ENCODE results near the gene SLC66A3. TPM values are rescaled to one million over a fixed set of nuclear protein-coding genes. Genes with fewer than 3 reads are reported as not detected.

Gene SLC66A3
- total and polyA plus RNA-seq, 2 donors (not counting 1 experiment from before 2014, with no cell fraction given): 23.7 to 32.4 TPM

DNA sequence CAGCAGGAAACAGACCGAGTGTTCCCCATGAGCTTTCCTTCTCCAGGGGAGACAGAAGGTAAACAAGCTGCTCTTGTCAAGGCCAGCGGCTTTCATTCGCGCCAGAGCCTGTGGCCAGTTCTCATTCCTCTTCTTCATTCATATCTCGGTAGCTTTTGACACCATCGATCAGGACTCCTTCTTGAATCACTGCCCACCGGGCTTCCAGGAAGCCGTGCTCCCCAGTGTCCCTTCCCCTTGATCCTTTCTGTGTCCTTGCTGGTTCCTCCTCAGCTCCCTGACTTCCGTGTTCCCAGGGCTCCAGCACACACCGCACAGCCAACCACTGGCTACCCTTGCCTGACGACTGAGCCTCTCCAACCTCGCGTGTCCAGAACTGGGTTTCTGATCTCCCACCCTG, 14.1 kb downstream of the SLC66A3 start:
- Histone ChIP-seq H3K4me2 (replicated peaks; ENCODE audit: low read depth, low read length, poor library complexity, severe bottlenecking) (no peak overlapping the region), H3K36me3 (replicated peaks in 1 of 2; ENCODE audit: control extremely low read depth in 1 of 2, control insufficient read depth in 1 of 2, extremely low read depth in 1 of 2, insufficient read depth in 2 of 2, low read length in 1 of 2) (no peaks in the 10 kb centered on the region), H2AFZ (ENCODE audit: insufficient read depth, low read depth, low read length, poor library complexity, severe bottlenecking) (no peak overlapping the region), H3K9me3 (ENCODE audit: control extremely low read depth in 1 of 3, control insufficient read depth in 2 of 3, insufficient read depth in 1 of 3, low read length in 2 of 3) (no peaks in the 10 kb centered on the region), H3K27ac (ENCODE audit: low read length in 2 of 2) (no peak overlapping the region), H4K20me1 (ENCODE audit: control insufficient read depth, insufficient read depth, low read length, poor library complexity, severe bottlenecking) (no peaks in the 10 kb centered on the region), H3K79me2 (ENCODE audit: control insufficient read depth, insufficient read depth, low read length) (no peaks in the 10 kb centered on the region), H3K9ac (ENCODE audit: low read length) (no peak overlapping the region), H3K4me3 (ENCODE audit: control extremely low read depth in 1 of 5, extremely low read depth in 1 of 5, insufficient read depth in 1 of 5, low read depth in 2 of 5, low read length in 4 of 5) (no peak overlapping the region), H3K27me3 (replicated peaks in 1 of 4; ENCODE audit: control extremely low read depth in 1 of 4, control insufficient read depth in 3 of 4, insufficient read depth in 4 of 4, low read length in 3 of 4) (no peaks in the 10 kb centered on the region), H3K4me1 (ENCODE audit: control insufficient read depth in 2 of 2, insufficient read depth in 2 of 2, low read length in 2 of 2) (no peaks in the 10 kb centered on the region)
- ATAC-seq (ENCODE audit: low read depth): no peak
- no peaks in the 10 kb centered on the region for H3K4me1 Mint-ChIP-seq
- ChIA-PET CTCF (no interaction called here), POLR2A (no interaction called here)
- no peak overlapping the region for H3K27ac Mint-ChIP-seq
- H3K9me3 Mint-ChIP-seq (ENCODE audit: insufficient read depth): no peaks in the 10 kb centered on the region
- intact Hi-C loops (cut with micrococcal nuclease): no loop called here
- no peaks in the 10 kb centered on the region for H3K27me3 Mint-ChIP-seq
- no peak for DNase-seq
- 94% methylated on average over 13 of the region's 13 CpGs for WGBS (ENCODE audit: insufficient coverage)
- no peak for TF ChIP-seq EZH2 (IDR thresholded peaks at IDR 0.05; ENCODE audit: borderline replicate concordance, insufficient read depth, low read depth, low read length, poor library complexity, severe bottlenecking)
- TF ChIP-seq, protein P1, sequence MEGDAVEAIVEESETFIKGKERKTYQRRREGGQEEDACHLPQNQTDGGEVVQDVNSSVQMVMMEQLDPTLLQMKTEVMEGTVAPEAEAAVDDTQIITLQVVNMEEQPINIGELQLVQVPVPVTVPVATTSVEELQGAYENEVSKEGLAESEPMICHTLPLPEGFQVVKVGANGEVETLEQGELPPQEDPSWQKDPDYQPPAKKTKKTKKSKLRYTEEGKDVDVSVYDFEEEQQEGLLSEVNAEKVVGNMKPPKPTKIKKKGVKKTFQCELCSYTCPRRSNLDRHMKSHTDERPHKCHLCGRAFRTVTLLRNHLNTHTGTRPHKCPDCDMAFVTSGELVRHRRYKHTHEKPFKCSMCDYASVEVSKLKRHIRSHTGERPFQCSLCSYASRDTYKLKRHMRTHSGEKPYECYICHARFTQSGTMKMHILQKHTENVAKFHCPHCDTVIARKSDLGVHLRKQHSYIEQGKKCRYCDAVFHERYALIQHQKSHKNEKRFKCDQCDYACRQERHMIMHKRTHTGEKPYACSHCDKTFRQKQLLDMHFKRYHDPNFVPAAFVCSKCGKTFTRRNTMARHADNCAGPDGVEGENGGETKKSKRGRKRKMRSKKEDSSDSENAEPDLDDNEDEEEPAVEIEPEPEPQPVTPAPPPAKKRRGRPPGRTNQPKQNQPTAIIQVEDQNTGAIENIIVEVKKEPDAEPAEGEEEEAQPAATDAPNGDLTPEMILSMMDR (IDR thresholded peaks at IDR 0.05): no peak
- no peak overlapping the region for H3K4me3 Mint-ChIP-seq

DNA sequence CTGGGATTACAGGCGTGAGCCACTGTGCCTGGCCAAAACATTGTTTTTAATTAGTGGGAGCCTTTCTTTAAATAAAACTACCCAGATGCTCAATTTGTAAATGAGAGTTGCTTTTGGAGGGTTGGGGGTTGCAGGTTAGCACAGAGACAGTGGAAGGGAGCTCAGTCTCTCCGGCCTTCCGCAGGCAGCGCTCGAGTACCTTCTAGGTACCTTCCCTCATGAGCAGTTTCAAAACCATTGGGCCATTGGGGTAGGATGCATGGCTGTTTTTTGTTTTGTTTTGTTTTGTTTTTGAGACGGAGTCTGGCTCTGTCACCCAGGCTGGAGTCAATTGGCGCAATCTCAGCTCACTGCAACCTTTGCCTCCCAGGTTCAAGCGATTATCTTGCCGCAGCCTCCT, 19.0 kb downstream of the SLC66A3 start:
- H3K9me3 Mint-ChIP-seq (ENCODE audit: insufficient read depth): no peaks in the 10 kb centered on the region
- Histone ChIP-seq H3K36me3 (replicated peaks in 1 of 2; ENCODE audit: control extremely low read depth in 1 of 2, control insufficient read depth in 1 of 2, extremely low read depth in 1 of 2, insufficient read depth in 2 of 2, low read length in 1 of 2) (no peaks in the 10 kb centered on the region), H3K9ac (ENCODE audit: low read length) (no peak overlapping the region), H3K4me3 (ENCODE audit: control extremely low read depth in 1 of 5, extremely low read depth in 1 of 5, insufficient read depth in 1 of 5, low read depth in 2 of 5, low read length in 4 of 5) (no peak overlapping the region), H3K79me2 (ENCODE audit: control insufficient read depth, insufficient read depth, low read length) (no peaks in the 10 kb centered on the region), H3K9me3 (ENCODE audit: control extremely low read depth in 1 of 3, control insufficient read depth in 2 of 3, insufficient read depth in 1 of 3, low read length in 2 of 3) (no peaks in the 10 kb centered on the region), H3K4me1 (ENCODE audit: control insufficient read depth in 2 of 2, insufficient read depth in 2 of 2, low read length in 2 of 2) (peaks cover 0 to 3% of the 10 kb centered on the region in 2 donors), H4K20me1 (ENCODE audit: control insufficient read depth, insufficient read depth, low read length, poor library complexity, severe bottlenecking) (no peaks in the 10 kb centered on the region), H3K4me2 (replicated peaks; ENCODE audit: low read depth, low read length, poor library complexity, severe bottlenecking) (no peak overlapping the region), H2AFZ (ENCODE audit: insufficient read depth, low read depth, low read length, poor library complexity, severe bottlenecking) (no peak overlapping the region), H3K27me3 (replicated peaks in 1 of 4; ENCODE audit: control extremely low read depth in 1 of 4, control insufficient read depth in 3 of 4, insufficient read depth in 4 of 4, low read length in 3 of 4) (no peaks in the 10 kb centered on the region), H3K27ac (ENCODE audit: low read length in 2 of 2) (no peak overlapping the region)
- no peak overlapping the region for H3K27ac Mint-ChIP-seq
- POLR2A ChIA-PET: no interaction called here
- no peak for ATAC-seq (ENCODE audit: low read depth)
- no peaks in the 10 kb centered on the region for H3K27me3 Mint-ChIP-seq
- no peak for DNase-seq
- intact Hi-C loops (cut with micrococcal nuclease): no loop called here
- WGBS (ENCODE audit: insufficient coverage): 98% methylated on average over 6 of the region's 9 CpGs
- CTCF ChIA-PET: interaction anchor here (0.5 kb wide), 1 partner anchor 13 kb away, joined by 3 read pairs; no protein-coding TSS in a partner anchor
- peaks cover 6% of the 10 kb centered on the region for H3K4me1 Mint-ChIP-seq
- no peak for TF ChIP-seq EZH2 (IDR thresholded peaks at IDR 0.05; ENCODE audit: borderline replicate concordance, insufficient read depth, low read depth, low read length, poor library complexity, severe bottlenecking)
- TF ChIP-seq, protein P1 (IDR thresholded peaks at IDR 0.05): no peak
- no peak overlapping the region for H3K4me3 Mint-ChIP-seq

All from B cell (primary cell).